ENCODE results near the gene MDN1.
"Not testable (repeated sequence)": the region's sequence is repeated elsewhere in the genome, so short reads cannot be mapped to it uniquely, and the experiment has no call there.

The MDN1 gene

DNA sequence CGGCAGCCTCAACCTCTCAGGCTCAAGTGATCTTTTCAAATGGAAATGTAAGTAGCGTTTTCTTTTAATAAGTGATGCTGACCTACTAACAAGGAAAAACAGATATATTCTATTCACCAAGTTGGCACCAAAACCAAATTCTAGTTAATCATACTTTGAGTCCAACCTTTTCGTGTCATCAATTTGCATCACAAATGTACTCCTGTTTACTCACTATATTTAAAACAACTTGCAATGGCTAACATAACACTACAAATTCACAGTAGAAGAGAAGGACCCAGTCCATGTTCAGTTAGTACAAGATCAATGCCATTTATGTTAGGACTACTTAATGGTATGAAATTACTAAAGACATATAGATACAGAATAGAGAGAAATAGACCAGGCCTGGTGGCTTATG, 50.0 kb downstream of the MDN1 start:
- no peak overlapping the region for H3K4me3 Mint-ChIP-seq
- H3K36me3 Mint-ChIP-seq (ENCODE audit: low read depth) = peaks cover 30% of the 10 kb centered on the region
- H3K27me3 Mint-ChIP-seq (ENCODE audit: low read depth) = no peaks in the 10 kb centered on the region
- H3K9me3 Mint-ChIP-seq = no peaks in the 10 kb centered on the region
- H3K4me1 Mint-ChIP-seq (ENCODE audit: low read depth) = no peaks in the 10 kb centered on the region
- H3K27ac Mint-ChIP-seq = no peak overlapping the region

DNA sequence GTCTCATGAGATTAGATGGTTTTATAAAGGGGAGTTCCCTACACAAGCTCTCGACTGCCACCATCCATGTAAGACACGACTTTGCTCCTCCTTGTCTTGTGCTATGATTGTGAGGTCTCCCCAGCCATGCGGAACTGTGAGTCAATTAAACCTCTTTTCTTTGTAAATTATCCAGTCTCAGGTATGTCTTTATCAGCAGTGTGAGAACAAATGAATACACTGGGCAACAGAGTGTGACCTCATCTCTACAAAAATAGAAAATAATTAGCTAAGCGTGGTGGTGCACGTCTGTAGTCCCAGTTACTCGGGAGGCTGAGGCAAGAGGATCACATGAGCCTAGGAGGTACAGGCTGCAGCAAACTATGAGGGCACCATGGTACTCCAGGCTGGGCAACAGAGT, 51.3 kb downstream of the MDN1 start:
- peak overlapping the region; percentile 42 for H3K27ac Mint-ChIP-seq
- no peaks in the 10 kb centered on the region for H3K4me1 Mint-ChIP-seq (ENCODE audit: low read depth)
- no peaks in the 10 kb centered on the region for H3K9me3 Mint-ChIP-seq
- peaks cover 30% of the 10 kb centered on the region for H3K36me3 Mint-ChIP-seq (ENCODE audit: low read depth)
- no peak overlapping the region for H3K4me3 Mint-ChIP-seq
- no peaks in the 10 kb centered on the region for H3K27me3 Mint-ChIP-seq (ENCODE audit: low read depth)

DNA sequence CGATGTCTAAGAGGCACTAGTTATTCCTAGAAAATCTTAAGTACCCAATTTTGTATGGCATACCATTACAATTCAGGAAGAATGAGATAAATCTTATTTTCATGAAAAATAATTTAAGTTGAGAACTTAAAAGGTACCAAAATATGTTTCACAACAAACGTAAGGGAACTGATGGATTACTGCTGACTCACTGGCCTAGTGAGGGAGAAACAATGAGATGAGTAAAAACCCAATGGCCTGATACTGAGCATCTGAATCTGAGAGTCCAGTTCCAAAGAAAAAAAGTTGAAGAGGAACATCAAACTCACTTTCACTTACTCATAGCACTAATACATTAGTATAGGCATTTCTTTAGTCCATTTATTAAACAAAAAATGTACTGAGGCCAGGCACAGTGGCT, 56.0 kb downstream of the MDN1 start:
- Mint-ChIP-seq H3K27ac (no peak overlapping the region), H3K27me3 (ENCODE audit: low read depth) (no peaks in the 10 kb centered on the region), H3K36me3 (ENCODE audit: low read depth) (peaks cover 27% of the 10 kb centered on the region), H3K4me1 (ENCODE audit: low read depth) (no peaks in the 10 kb centered on the region), H3K9me3 (no peaks in the 10 kb centered on the region), H3K4me3 (no peak overlapping the region)

DNA sequence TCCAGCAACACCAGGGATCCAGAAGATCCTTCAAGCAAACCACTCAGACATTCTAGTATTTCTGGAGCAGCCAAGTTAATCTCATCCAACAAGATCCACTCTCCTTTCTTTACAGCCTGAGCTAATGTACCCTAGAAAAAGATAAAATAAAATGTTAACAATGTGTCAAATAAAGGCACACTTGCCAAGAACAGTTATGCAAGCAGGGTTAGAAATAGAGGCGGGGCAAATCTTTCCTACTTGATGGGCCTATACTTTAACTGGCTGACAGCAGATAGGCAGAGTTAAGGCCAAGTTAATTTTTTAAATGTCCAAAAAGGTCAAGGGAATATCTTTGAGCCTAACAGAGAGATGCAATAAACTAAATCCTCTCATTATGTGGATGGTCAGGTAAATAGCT, 60.8 kb downstream of the MDN1 start:
- Mint-ChIP-seq H3K27ac (no peak overlapping the region), H3K36me3 (ENCODE audit: low read depth) (peaks cover 39% of the 10 kb centered on the region), H3K4me1 (ENCODE audit: low read depth) (no peaks in the 10 kb centered on the region), H3K9me3 (no peaks in the 10 kb centered on the region), H3K4me3 (no peak overlapping the region), H3K27me3 (ENCODE audit: low read depth) (no peaks in the 10 kb centered on the region)

DNA sequence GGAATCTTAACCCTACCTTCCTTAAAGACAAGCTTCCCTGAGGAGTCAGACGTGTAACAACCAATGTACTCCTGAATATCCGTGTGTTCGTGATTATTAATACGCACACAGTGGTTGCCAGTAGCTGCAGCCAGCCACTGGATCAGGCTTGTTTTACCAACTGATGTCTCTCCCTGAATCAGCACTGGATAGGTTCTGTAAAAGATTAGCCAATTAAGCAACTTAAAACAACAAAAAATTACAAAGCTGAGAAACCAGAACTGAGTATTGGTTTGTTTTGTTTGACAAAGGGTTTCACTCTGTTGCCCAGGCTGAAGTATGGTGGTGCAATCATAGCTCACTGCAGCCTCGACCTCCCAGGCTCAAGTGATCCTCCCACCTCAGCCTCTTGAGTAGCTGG, 69.3 kb downstream of the MDN1 start:
- Mint-ChIP-seq H3K27ac (no peak overlapping the region), H3K27me3 (ENCODE audit: low read depth) (no peaks in the 10 kb centered on the region), H3K9me3 (no peaks in the 10 kb centered on the region), H3K36me3 (ENCODE audit: low read depth) (peaks cover 32% of the 10 kb centered on the region), H3K4me1 (ENCODE audit: low read depth) (no peaks in the 10 kb centered on the region), H3K4me3 (no peak overlapping the region)

DNA sequence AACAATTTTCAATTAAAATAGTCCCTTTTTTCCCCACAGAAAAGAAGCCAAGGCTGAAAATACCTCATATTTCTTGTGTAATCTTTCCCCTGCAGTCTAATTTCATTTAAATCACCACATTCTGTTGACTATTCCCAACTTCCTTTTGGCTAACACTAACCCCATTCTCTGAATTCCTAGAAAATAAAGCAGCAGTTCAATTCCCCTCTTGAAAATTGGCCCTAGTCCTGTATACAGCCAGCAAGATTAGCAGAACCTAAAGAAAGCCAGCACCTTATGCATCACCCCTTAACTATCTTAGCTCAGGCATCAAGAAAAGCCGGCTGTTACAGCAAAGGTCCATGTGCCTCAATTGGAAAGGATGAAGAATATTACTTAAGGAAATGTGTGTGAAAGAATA, 69.7 kb downstream of the MDN1 start:
- Mint-ChIP-seq H3K4me3 (no peak overlapping the region), H3K9me3 (no peaks in the 10 kb centered on the region), H3K4me1 (ENCODE audit: low read depth) (no peaks in the 10 kb centered on the region), H3K27ac (no peak overlapping the region), H3K27me3 (ENCODE audit: low read depth) (no peaks in the 10 kb centered on the region), H3K36me3 (ENCODE audit: low read depth) (peaks cover 33% of the 10 kb centered on the region)

DNA sequence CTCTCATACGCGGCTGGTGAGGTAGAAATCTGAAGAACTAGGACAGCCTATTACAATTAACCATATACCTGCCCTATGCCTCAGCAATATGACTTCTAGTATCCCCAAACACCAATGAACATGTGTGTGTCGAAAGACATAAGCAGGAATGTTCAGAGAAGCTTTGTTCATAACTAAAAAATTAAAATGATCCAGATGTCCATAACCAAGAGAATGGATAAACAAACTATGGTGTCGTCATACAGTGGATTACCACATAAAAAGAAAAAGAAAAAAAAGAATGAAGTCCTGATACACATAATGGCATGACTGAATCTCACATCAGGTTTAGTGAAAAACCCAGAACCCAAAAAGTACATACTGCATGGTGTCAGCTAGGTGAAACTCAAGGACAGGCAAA, 73.9 kb downstream of the MDN1 start:
- no peak overlapping the region for H3K27ac Mint-ChIP-seq
- no peaks in the 10 kb centered on the region for H3K27me3 Mint-ChIP-seq (ENCODE audit: low read depth)
- no peaks in the 10 kb centered on the region for H3K4me1 Mint-ChIP-seq (ENCODE audit: low read depth)
- no peaks in the 10 kb centered on the region for H3K9me3 Mint-ChIP-seq
- peaks cover 35% of the 10 kb centered on the region for H3K36me3 Mint-ChIP-seq (ENCODE audit: low read depth)
- no peak overlapping the region for H3K4me3 Mint-ChIP-seq

DNA sequence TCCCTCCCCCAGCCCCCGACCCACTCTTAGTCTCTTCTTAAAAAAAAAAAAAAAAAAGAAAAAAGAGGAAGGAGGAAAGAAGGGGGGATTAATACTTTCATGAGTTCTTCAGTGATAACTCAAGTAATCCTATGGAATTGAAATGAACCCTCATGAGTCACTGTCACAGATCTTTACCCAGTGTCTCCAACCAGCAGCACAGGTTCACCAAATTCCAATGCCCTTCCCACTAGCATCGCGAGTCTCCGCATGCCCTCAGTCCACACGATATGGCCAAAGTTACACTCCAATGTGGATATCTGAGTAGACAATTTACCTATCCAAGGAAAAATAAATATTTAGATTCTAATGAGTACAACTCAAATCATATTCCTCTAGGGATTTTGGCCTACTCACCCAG, 74.5 kb downstream of the MDN1 start:
- no peak overlapping the region for H3K4me3 Mint-ChIP-seq
- H3K27me3 Mint-ChIP-seq (ENCODE audit: low read depth) = no peaks in the 10 kb centered on the region
- no peaks in the 10 kb centered on the region for H3K4me1 Mint-ChIP-seq (ENCODE audit: low read depth)
- H3K36me3 Mint-ChIP-seq (ENCODE audit: low read depth) = peaks cover 40% of the 10 kb centered on the region
- no peaks in the 10 kb centered on the region for H3K9me3 Mint-ChIP-seq
- H3K27ac Mint-ChIP-seq = no peak overlapping the region

DNA sequence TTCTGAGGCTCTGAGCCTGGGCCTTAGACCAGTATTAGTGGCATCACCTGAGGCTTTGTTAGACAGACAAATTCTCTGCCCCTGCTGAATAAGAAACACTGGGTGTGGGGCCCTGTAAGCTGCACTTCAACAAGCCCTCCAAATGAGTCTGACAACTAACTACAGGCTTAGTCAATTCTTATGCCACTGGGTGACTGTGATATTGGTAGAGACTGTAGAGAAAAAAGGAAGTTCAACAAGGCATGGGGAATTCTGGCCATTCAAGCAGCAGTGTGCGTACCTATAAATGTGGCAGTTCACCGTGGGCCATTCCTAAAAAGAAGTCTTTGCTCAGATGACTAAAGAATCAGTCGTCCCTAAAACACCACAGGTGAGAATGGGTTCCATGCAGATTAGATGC, 82.7 kb downstream of the MDN1 start:
- H3K4me1 Mint-ChIP-seq (ENCODE audit: low read depth) = peaks cover 2% of the 10 kb centered on the region
- H3K36me3 Mint-ChIP-seq (ENCODE audit: low read depth) = peaks cover 42% of the 10 kb centered on the region
- no peaks in the 10 kb centered on the region for H3K27me3 Mint-ChIP-seq (ENCODE audit: low read depth)
- peaks cover 3% of the 10 kb centered on the region for H3K9me3 Mint-ChIP-seq
- no peak overlapping the region for H3K27ac Mint-ChIP-seq
- no peak overlapping the region for H3K4me3 Mint-ChIP-seq

DNA sequence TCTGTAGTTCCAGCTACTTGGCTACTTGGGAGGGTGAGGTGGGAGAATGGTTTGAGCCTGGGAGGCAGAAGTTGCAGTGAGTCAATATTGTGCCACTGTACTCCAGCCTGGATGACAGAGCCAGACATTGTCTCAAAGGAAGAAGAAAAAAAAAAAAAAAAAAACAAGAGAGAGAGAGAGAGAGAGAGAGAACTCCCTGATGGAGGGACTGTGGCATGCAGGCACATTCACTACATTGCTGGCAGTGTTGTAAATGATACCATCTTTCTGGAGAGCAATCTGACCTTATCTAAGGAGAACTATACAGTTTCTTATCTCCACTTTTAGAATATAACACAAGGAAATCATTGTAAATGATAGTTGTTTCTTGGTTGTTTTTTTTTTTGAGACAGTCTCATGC, 85.1 kb downstream of the MDN1 start:
- Mint-ChIP-seq H3K4me3 (no peak overlapping the region), H3K4me1 (ENCODE audit: low read depth) (peaks cover 2% of the 10 kb centered on the region), H3K9me3 (peaks cover 12% of the 10 kb centered on the region), H3K27ac (no peak overlapping the region), H3K36me3 (ENCODE audit: low read depth) (peaks cover 54% of the 10 kb centered on the region), H3K27me3 (ENCODE audit: low read depth) (no peaks in the 10 kb centered on the region)

DNA sequence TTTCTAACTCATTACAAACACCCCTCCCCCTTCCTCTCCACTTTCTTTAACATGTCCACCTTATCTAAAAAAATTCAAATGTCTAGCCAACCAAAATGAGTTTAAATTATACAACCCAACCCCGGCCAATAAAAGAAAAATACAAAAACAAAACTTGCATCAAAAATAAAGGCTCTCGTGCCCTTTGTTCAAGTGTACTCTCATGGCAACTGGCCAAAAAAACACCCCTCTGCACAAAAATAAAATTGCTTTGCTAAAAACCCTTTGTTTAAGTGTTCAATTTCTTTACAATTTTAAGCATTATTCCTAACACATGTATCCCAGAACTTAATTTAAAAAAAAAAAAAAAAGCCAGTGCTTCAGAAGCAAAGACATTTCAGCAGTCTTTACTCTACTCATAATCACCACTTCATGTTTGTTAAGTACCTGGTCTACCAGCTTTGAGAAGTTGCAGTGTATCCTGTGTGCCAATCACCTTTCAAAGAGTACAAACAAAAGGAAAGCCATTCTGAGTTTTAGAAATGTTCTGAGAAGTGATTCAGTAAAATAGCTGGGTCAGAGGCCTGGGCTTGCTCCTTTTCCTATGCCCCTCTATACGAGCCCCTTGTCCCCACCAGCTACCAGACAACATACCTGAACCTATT, 87.5 kb downstream of the MDN1 start:
- peaks cover 2% of the 10 kb centered on the region for H3K4me1 Mint-ChIP-seq (ENCODE audit: low read depth)
- no peak overlapping the region for H3K4me3 Mint-ChIP-seq
- H3K36me3 Mint-ChIP-seq (ENCODE audit: low read depth) = peaks cover 48% of the 10 kb centered on the region
- H3K27ac Mint-ChIP-seq = no peak overlapping the region
- no peaks in the 10 kb centered on the region for H3K27me3 Mint-ChIP-seq (ENCODE audit: low read depth)
- peaks cover 12% of the 10 kb centered on the region for H3K9me3 Mint-ChIP-seq

DNA sequence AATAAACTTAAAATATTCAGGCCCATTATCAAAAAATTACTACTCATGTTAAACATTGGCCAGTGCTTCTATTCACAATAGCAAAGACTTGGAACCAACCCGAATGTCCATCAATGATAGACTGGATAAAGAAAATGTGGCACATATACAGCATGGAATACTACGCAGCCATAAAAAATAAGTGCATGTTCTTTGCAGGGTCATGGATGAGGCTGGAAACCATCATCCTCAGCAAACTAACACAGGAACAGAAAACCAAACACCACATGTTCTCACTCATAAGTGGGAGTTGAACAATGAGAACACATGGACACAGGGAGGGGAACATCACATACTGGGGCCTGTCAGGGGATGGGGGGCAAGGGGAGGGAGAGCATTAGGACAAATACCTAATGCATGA, 88.3 kb downstream of the MDN1 start:
- not testable (repeated sequence) for H3K27ac Mint-ChIP-seq, H3K4me3 Mint-ChIP-seq

DNA sequence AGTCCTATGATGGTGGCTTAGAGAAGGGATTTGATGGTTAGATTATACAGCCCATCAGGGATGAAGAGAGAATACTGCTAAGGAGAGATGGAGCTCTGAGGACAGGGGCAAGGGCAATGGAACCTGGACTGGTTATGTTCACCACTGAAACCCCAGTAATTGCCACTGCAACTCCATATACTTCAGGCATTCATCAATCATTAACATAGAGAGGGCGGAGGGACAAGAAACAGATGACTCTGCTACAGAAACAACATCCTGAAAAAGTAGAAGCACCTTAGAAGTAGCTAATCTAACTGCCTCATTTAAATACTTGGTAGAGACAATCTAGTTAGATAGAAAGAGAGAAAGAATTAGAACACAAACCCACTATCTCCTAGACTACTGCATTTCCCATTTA, 89.8 kb downstream of the MDN1 start:
- H3K4me1 Mint-ChIP-seq (ENCODE audit: low read depth) = no peaks in the 10 kb centered on the region
- no peaks in the 10 kb centered on the region for H3K27me3 Mint-ChIP-seq (ENCODE audit: low read depth)
- peaks cover 52% of the 10 kb centered on the region for H3K36me3 Mint-ChIP-seq (ENCODE audit: low read depth)

More for the DNA sequence above, 88.3 kb downstream of the MDN1 start:
- not testable (repeated sequence) for H3K4me1 Mint-ChIP-seq (ENCODE audit: low read depth); H3K27me3 Mint-ChIP-seq (ENCODE audit: low read depth)
- Mint-ChIP-seq H3K36me3 (ENCODE audit: low read depth) (peaks cover 49% of the 10 kb centered on the region), H3K9me3 (peaks cover 12% of the 10 kb centered on the region)

DNA sequence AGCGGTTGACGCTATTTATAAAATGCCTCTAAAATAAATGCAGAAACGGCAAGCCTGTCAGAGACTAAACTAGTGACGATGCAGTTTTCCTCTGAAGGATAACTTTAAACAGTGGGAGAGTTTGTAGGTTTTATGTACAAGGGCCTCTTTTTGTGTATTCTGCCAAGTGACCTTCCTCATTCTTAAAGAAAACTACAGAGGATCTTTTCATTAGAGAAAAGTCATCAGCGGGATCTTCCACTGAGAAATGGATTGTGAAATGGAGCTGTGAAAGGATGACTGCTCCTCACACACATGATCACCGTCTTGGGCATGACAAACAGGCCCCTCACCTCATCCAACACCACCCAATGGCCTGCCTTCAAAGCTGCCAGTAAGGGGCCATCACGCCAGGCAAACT, 92.1 kb downstream of the MDN1 start:
- Mint-ChIP-seq H3K4me3 (no peak overlapping the region), H3K4me1 (ENCODE audit: low read depth) (no peaks in the 10 kb centered on the region), H3K36me3 (ENCODE audit: low read depth) (peaks cover 59% of the 10 kb centered on the region), H3K27ac (no peak overlapping the region), H3K9me3 (peaks cover 12% of the 10 kb centered on the region), H3K27me3 (ENCODE audit: low read depth) (no peaks in the 10 kb centered on the region)

More for the DNA sequence above, 89.8 kb downstream of the MDN1 start:
- Mint-ChIP-seq H3K9me3 (peaks cover 12% of the 10 kb centered on the region), H3K4me3 (no peak overlapping the region), H3K27ac (peak overlapping the region; percentile 34)

DNA sequence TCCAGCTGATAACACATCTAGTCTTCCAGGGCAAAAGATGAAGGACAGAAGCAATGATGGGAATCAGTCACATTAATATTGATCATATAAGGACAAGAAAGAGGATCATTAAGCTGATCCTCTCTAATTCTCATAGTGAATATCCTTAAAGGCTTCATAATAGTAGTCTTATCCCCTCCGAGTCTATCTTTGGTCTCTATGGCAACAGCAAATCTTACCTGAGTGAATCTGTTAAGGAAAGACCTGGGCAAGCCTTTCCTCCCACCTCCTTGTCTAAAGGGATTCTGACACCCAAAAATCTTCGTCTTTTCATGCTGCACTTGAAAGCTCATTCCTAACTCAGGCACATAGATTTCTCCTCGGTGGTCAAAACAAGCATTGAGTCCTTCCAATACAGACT, 94.6 kb downstream of the MDN1 start:
- no peak overlapping the region for H3K4me3 Mint-ChIP-seq

DNA sequence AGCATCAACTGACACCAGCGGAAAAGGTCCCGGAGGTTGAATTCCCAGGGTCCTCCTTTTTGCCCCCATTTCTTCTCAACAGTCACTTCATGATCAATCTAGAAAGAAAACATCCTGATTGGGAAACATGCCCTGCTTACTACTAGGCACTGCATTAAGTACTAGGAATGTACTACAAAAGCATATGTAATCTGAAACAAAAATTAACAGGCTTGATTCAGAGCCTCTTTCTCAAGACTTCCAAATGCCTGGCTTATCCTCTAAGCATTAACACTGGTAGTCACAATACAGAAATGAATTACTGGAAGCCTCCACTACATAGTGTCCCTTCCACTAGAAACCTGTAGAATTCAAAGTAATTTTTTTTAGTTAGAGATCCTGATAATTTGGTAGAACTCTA, 96.5 kb downstream of the MDN1 start:
- peaks cover 43% of the 10 kb centered on the region for H3K36me3 Mint-ChIP-seq (ENCODE audit: low read depth)
- H3K9me3 Mint-ChIP-seq = no peaks in the 10 kb centered on the region
- no peaks in the 10 kb centered on the region for H3K27me3 Mint-ChIP-seq (ENCODE audit: low read depth)
- H3K27ac Mint-ChIP-seq = no peak overlapping the region
- no peak overlapping the region for H3K4me3 Mint-ChIP-seq
- H3K4me1 Mint-ChIP-seq (ENCODE audit: low read depth) = no peaks in the 10 kb centered on the region

More for the DNA sequence above, 94.6 kb downstream of the MDN1 start:
- Mint-ChIP-seq H3K27ac (no peak overlapping the region), H3K36me3 (ENCODE audit: low read depth) (peaks cover 46% of the 10 kb centered on the region), H3K9me3 (no peaks in the 10 kb centered on the region), H3K4me1 (ENCODE audit: low read depth) (no peaks in the 10 kb centered on the region), H3K27me3 (ENCODE audit: low read depth) (no peaks in the 10 kb centered on the region)
